Parathyroid adenoma (tissue), 2 donors: ENCODE results near the gene AZGP1.
"Not testable (repeated sequence)": the region's sequence is repeated elsewhere in the genome, so short reads cannot be mapped to it uniquely, and the experiment has no call there.

ENCODE experiments used
- H2AFZ ChIP-seq: fragments of 300-600 bp; sonication (generic); one replicate; pipeline ENCODE4 v1.7.0; 2017; ENCODE audit warnings: antibody characterized with exemption, mild to moderate bottlenecking
- H3K27ac ChIP-seq: fragments of 300-600 bp; sonication (generic); one replicate; pipeline ENCODE4 v1.7.0; 2017
- H3K27me3 ChIP-seq: fragments of 300-600 bp; sonication (generic); one replicate; pipeline ENCODE4 v1.7.0; 2017; ENCODE audit warnings: low read length; ENCODE audit not compliant: control insufficient read depth, insufficient read depth
- H3K36me3 ChIP-seq: fragments of 300-600 bp; sonication (generic); one replicate; pipeline ENCODE4 v1.7.0; 2017; ENCODE audit warnings: low read length; ENCODE audit not compliant: control insufficient read depth, insufficient read depth
- H3K4me1 ChIP-seq: fragments of 300-600 bp; sonication (generic); one replicate; pipeline ENCODE4 v1.7.0; 2017; ENCODE audit warnings: control low read depth
- H3K4me2 ChIP-seq: fragments of 300-600 bp; sonication (generic); one replicate; pipeline ENCODE4 v1.7.0; 2017; ENCODE audit warnings: low read length
- H3K4me3 ChIP-seq: fragments of 300-600 bp; sonication (generic); one replicate; pipeline ENCODE4 v1.7.0; 2017; ENCODE audit warnings: low read depth, low read length
- H3K79me2 ChIP-seq: fragments of 300-600 bp; sonication (generic); one replicate; pipeline ENCODE4 v1.7.0; 2017; ENCODE audit warnings: control low read depth
- H3K9ac ChIP-seq: fragments of 300-600 bp; sonication (generic); one replicate; pipeline ENCODE4 v1.7.0; 2017; ENCODE audit warnings: mild to moderate bottlenecking
- H3K9me3 ChIP-seq: fragments of 300-600 bp; sonication (generic); one replicate; pipeline ENCODE4 v1.7.0; 2017; ENCODE audit warnings: low read length; ENCODE audit not compliant: control insufficient read depth
- CTCF ChIP-seq: fragments of 300-600 bp; sonication (generic); IDR thresholded peaks from one replicate; pipeline ENCODE4 v1.7.0; 2017; ENCODE audit warnings: antibody characterized with exemption, mild to moderate bottlenecking
- donor health status: primary hyperparathyroidism.

Gene AZGP1

GRCh38 chr7:99979814-99980225 lies 4.0 kb upstream of the AZGP1 start:
- not testable (repeated sequence) for H2AFZ ChIP-seq, H3K9ac ChIP-seq, H3K36me3 ChIP-seq, H3K79me2 ChIP-seq, H3K4me1 ChIP-seq, H3K4me3 ChIP-seq, H3K9me3 ChIP-seq, H3K27me3 ChIP-seq, H3K4me2 ChIP-seq, H3K27ac ChIP-seq
- TF ChIP-seq CTCF = peak; percentile 74

- H3K79me2 ChIP-seq = no peaks in the 10 kb centered on the region
- no peak overlapping the region for H3K27ac ChIP-seq
- H3K9me3 ChIP-seq = no peaks in the 10 kb centered on the region
- H3K9ac ChIP-seq = no peak overlapping the region
- H3K36me3 ChIP-seq = no peaks in the 10 kb centered on the region
- no peaks in the 10 kb centered on the region for H3K27me3 ChIP-seq
- no peaks in the 10 kb centered on the region for H3K4me1 ChIP-seq
- no peak overlapping the region for H3K4me2 ChIP-seq
- H3K4me3 ChIP-seq = no peak overlapping the region
- no peak for TF ChIP-seq CTCF
- H2AFZ ChIP-seq = no peak overlapping the region
Observed at GRCh38 chr7:99976626-99977025, 795 bp upstream of the AZGP1 start.

DNA sequence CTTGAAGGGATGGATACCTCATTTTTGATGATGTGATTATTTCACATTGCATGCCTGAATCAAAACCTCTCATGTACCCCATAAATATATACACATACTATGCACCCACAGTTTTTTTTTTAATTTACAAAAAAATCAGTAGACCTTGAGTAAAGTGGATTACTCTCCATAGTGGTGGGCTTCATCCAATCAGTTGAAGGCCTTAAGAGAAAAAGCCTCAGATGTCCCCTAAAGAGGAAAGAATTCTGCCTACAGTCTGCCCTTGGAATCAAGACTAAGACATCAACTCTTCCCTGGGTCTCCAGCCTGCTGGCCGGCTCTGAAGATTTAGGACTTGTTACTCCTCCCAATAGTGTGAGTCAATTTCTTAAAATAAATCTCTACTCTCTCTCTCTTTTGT lies 1.1 kb downstream of the AZGP1 start:
- Histone ChIP-seq H3K36me3 (no peaks in the 10 kb centered on the region), H3K4me2 (no peak overlapping the region), H3K79me2 (no peaks in the 10 kb centered on the region), H2AFZ (no peak overlapping the region), H3K4me3 (no peak overlapping the region), H3K27ac (no peak overlapping the region), H3K4me1 (no peaks in the 10 kb centered on the region), H3K9me3 (no peaks in the 10 kb centered on the region), H3K27me3 (no peaks in the 10 kb centered on the region), H3K9ac (no peak overlapping the region)
- no peak for TF ChIP-seq CTCF

- not testable (repeated sequence) for H3K9ac ChIP-seq, H3K4me3 ChIP-seq, H3K27ac ChIP-seq, H3K79me2 ChIP-seq, H3K4me1 ChIP-seq, H3K27me3 ChIP-seq, H3K36me3 ChIP-seq, H3K9me3 ChIP-seq, H3K4me2 ChIP-seq, H2AFZ ChIP-seq
Observed at GRCh38 chr7:99973817-99974216, 2.0 kb downstream of the AZGP1 start.

DNA sequence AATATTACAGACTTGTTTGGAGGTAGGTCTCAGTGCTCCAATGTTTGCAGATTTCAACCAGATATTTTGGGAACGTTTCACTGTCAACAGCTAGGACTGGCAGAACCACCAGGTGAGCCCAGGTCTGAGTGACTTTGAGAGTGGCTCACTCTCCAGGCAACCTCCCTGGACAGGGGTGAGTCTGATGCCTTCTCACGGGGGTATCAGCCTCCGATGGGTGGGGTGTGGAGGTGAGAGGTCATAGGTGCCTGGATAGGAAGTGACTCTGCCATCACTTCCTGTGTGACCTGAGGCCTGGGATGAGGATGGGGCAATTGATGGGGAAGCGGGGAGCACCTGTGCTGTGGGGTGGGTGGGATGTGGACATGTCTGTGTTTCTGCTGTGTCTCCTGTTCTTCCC lies 4.6 kb downstream of the AZGP1 start:
- no peak for TF ChIP-seq CTCF
- H3K79me2 ChIP-seq = no peaks in the 10 kb centered on the region
- no peak overlapping the region for H3K4me2 ChIP-seq
- H3K4me1 ChIP-seq = no peaks in the 10 kb centered on the region
- H2AFZ ChIP-seq = no peak overlapping the region
- no peaks in the 10 kb centered on the region for H3K27me3 ChIP-seq
- no peaks in the 10 kb centered on the region for H3K36me3 ChIP-seq
- H3K9me3 ChIP-seq = no peaks in the 10 kb centered on the region
- no peak overlapping the region for H3K4me3 ChIP-seq
- no peak overlapping the region for H3K27ac ChIP-seq
- no peak overlapping the region for H3K9ac ChIP-seq

DNA sequence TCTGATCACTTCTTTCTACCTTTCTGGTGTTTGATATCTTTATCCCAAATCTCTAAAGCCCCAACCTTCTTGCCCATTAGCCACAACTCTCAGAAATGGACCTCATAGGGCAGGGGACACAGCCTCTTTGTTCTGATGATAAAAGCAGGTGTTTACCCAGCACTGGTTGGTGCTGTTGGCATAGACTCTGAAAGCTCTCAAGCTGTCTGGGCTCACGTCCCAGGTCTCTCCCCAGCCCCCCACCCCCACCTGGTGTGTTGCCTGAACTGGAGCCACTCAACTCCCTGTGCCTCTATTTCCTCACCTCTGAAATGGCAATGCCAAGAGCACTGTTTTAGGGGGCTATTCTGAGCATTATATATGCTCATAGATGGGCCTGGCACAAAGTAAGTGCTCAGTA lies 6.0 kb downstream of the AZGP1 start:
- H3K4me1 ChIP-seq, H3K4me2 ChIP-seq, H3K9ac ChIP-seq, H3K79me2 ChIP-seq, H3K27ac ChIP-seq, H3K9me3 ChIP-seq, H3K36me3 ChIP-seq, H3K4me3 ChIP-seq, H3K27me3 ChIP-seq, H2AFZ ChIP-seq: not testable (repeated sequence)
